Right lobe of liver (tissue), 4 donors: ENCODE measurements around the gene TEKT2.

Experiments
- CTCF ChIP-seq, 4 donors: fragments of 200-600 bp in 3 of 4; fragments of 450-650 bp in 1 of 4; IDR thresholded peaks; one replicate each; pipeline versions ENCODE4 v1.5.1 to v1.8.0; 2016 to 2022; ENCODE audit warnings: antibody characterized with exemption in 4 of 4, mild to moderate bottlenecking in 2 of 4
- POLR2A ChIP-seq: fragments of 450-650 bp; IDR thresholded peaks from one replicate; pipeline ENCODE4 v1.6.1; 2017; ENCODE audit warnings: antibody characterized with exemption, mild to moderate bottlenecking
- donor health status: DM: no; HTN: no; CAD: no.
- donor health status: DM: no; HTN: no; CAD: no.
- donor health status: DM: no; HTN: yes; CAD: no.

- TF ChIP-seq CTCF (IDR thresholded peaks at IDR 0.05) (peak; percentile 98 to 99 (median 99)), POLR2A (peak; percentile 86)
Measured at GRCh38 chr1:36088577-36089392, 4.9 kb downstream of the TEKT2 start, which contains the start of gene ADPRS.
